ENCODE results near the gene PGAP6. TPM values are rescaled to one million over a fixed set of nuclear protein-coding genes. Genes with fewer than 3 reads are reported as not detected.

The PGAP6 gene
- total RNA-seq, 1 donor from 2014 or later: 80.5 TPM

- Mint-ChIP-seq H3K4me3 (ENCODE audit: unreplicated experiment) (no peak overlapping the region), H3K9me3 (ENCODE audit: unreplicated experiment) (no peaks in the 10 kb centered on the region), H3K4me1 (ENCODE audit: low read depth, unreplicated experiment) (peaks cover 9% of the 10 kb centered on the region), H3K36me3 (ENCODE audit: low read depth, unreplicated experiment) (peaks cover 2% of the 10 kb centered on the region), H3K27ac (ENCODE audit: unreplicated experiment) (no peak overlapping the region), H3K27me3 (ENCODE audit: low read depth, unreplicated experiment) (no peaks in the 10 kb centered on the region)
- no peaks in the 10 kb centered on the region for H3K36me3 ChIP-seq (ENCODE audit: insufficient read depth, low read length)
- H3K9ac ChIP-seq (ENCODE audit: low read length): no peak overlapping the region
- H2AFZ ChIP-seq (ENCODE audit: low read depth, low read length): no peak overlapping the region
- FAIRE-seq (no peak), DNase-seq (ENCODE audit: low read depth) (no peak)
- peaks cover 19% of the 10 kb centered on the region for H4K20me1 ChIP-seq (ENCODE audit: insufficient read depth, low read length)
- H3K79me2 ChIP-seq (ENCODE audit: insufficient read depth, low read length): peaks cover 7% of the 10 kb centered on the region
- H3K27me3 ChIP-seq (ENCODE audit: insufficient read depth, low read length): no peaks in the 10 kb centered on the region
- H3K4me1 ChIP-seq (ENCODE audit: insufficient read depth, low read length): peaks cover 8% of the 10 kb centered on the region
- no peak overlapping the region for H3K4me2 ChIP-seq (ENCODE audit: low read length)
- H3K27ac ChIP-seq (ENCODE audit: low read depth, low read length): no peak overlapping the region
- H3K9me3 ChIP-seq (ENCODE audit: insufficient read depth, low read depth, low read length): no peaks in the 10 kb centered on the region
- no peak overlapping the region for H3K4me3 ChIP-seq (ENCODE audit: insufficient read depth, low read depth, low read length)
- TF ChIP-seq EZH2 (IDR thresholded peaks at IDR 0.05; ENCODE audit: insufficient read depth, low read length) (no peak), CTCF (IDR thresholded peaks at IDR 0.05; ENCODE audit: insufficient read depth, low read depth, low read length) (no peak)
Measured at GRCh38 chr16:373848-374615, 7.7 kb downstream of the PGAP6 start.

GRCh38 chr16:373020-373598 is 8.7 kb downstream of the PGAP6 start:
- H3K4me2 ChIP-seq (ENCODE audit: low read length): no peak overlapping the region
- no peak for DNase-seq (ENCODE audit: low read depth)
- peaks cover 9% of the 10 kb centered on the region for H3K4me1 Mint-ChIP-seq (ENCODE audit: low read depth, unreplicated experiment)
- H3K9ac ChIP-seq (ENCODE audit: low read length): no peak overlapping the region
- TF ChIP-seq EZH2 (IDR thresholded peaks at IDR 0.05; ENCODE audit: insufficient read depth, low read length) (no peak), CTCF (IDR thresholded peaks at IDR 0.05; ENCODE audit: insufficient read depth, low read depth, low read length) (no peak)
- H3K27ac ChIP-seq (ENCODE audit: low read depth, low read length): no peak overlapping the region
- H4K20me1 ChIP-seq (ENCODE audit: insufficient read depth, low read length): peaks cover 14% of the 10 kb centered on the region
- H3K4me3 Mint-ChIP-seq (ENCODE audit: unreplicated experiment): no peak overlapping the region
- peaks cover 2% of the 10 kb centered on the region for H3K36me3 Mint-ChIP-seq (ENCODE audit: low read depth, unreplicated experiment)
- no peak overlapping the region for H2AFZ ChIP-seq (ENCODE audit: low read depth, low read length)
- H3K27ac Mint-ChIP-seq (ENCODE audit: unreplicated experiment): no peak overlapping the region
- H3K36me3 ChIP-seq (ENCODE audit: insufficient read depth, low read length): no peaks in the 10 kb centered on the region
- FAIRE-seq: no peak
- H3K4me3 ChIP-seq (ENCODE audit: insufficient read depth, low read depth, low read length): no peak overlapping the region
- H3K79me2 ChIP-seq (ENCODE audit: insufficient read depth, low read length): no peaks in the 10 kb centered on the region
- no peaks in the 10 kb centered on the region for H3K27me3 ChIP-seq (ENCODE audit: insufficient read depth, low read length)
- H3K9me3 Mint-ChIP-seq (ENCODE audit: unreplicated experiment): no peaks in the 10 kb centered on the region
- H3K4me1 ChIP-seq (ENCODE audit: insufficient read depth, low read length): peaks cover 8% of the 10 kb centered on the region
- no peaks in the 10 kb centered on the region for H3K9me3 ChIP-seq (ENCODE audit: insufficient read depth, low read depth, low read length)
- no peaks in the 10 kb centered on the region for H3K27me3 Mint-ChIP-seq (ENCODE audit: low read depth, unreplicated experiment)

Measured in astrocyte (in vitro differentiated cells and primary cell).